CD14-positive monocyte (primary cell): ENCODE results near the gene DCLK2. TPM values are rescaled to one million over a fixed set of nuclear protein-coding genes. Genes with fewer than 3 reads are reported as not detected.

Experiments used
- DNase-seq, 3 donors: peaks; one replicate each; pipeline ENCODE4 v3.0.0-alpha.2; 2011 to 2022
- H2AFZ ChIP-seq: 2 replicates; pipeline ENCODE4 v1.6.0; 2012; ENCODE audit warnings: mild to moderate bottlenecking, low read depth, low read length, inconsistent platforms; ENCODE audit not compliant: insufficient read depth, poor library complexity, severe bottlenecking
- H3K27ac ChIP-seq, 2 donors: 1 replicate in 1 of 2; 2 replicates in 1 of 2; pipeline ENCODE4 v1.5.1; 2012 to 2013; ENCODE audit warnings: low read length in 2 of 2, control low read depth in 1 of 2, inconsistent platforms in 1 of 2, low read depth in 1 of 2, mild to moderate bottlenecking in 1 of 2
- H3K27me3 ChIP-seq, 2 donors: one replicate each; pipeline versions ENCODE4 v1.6.0 to v1.6.1; 2011 to 2013; ENCODE audit warnings: low read length in 2 of 2; ENCODE audit not compliant: control insufficient read depth in 2 of 2, insufficient read depth in 2 of 2
- H3K36me3 ChIP-seq, 2 donors: replicated peaks in 1 of 2; 1 replicate in 1 of 2; 2 replicates in 1 of 2; pipeline versions ENCODE4 v1.5.1 to v1.6.1; 2012 to 2013; ENCODE audit warnings: low read length in 2 of 2, control low read depth in 1 of 2, inconsistent platforms in 1 of 2, mild to moderate bottlenecking in 1 of 2; ENCODE audit not compliant: insufficient read depth in 2 of 2, control insufficient read depth in 1 of 2
- H3K4me1 ChIP-seq, 2 donors: 1 replicate in 1 of 2; 2 replicates in 1 of 2; pipeline versions ENCODE4 v1.5.1 to v1.6.1; 2012 to 2013; ENCODE audit warnings: low read length in 2 of 2, control low read depth in 1 of 2, inconsistent platforms in 1 of 2, mild to moderate bottlenecking in 1 of 2, moderate library complexity in 1 of 2; ENCODE audit not compliant: insufficient read depth in 2 of 2, control insufficient read depth in 1 of 2
- H3K4me2 ChIP-seq: replicated peaks from 2 replicates; pipeline ENCODE3; 2012; ENCODE audit warnings: low read length, moderate library complexity, mild to moderate bottlenecking; ENCODE audit not compliant: poor library complexity, severe bottlenecking; ENCODE audit errors: extremely low read depth
- H3K4me3 ChIP-seq, 3 experiments: fragments of 200-600 bp in 1 of 3; sonication (generic) in 1 of 3; replicated peaks in 1 of 3; 1 replicate in 2 of 3; 2 replicates in 1 of 3; pipeline ENCODE4 v1.5.1; 2011 to 2013; ENCODE audit warnings: low read length in 3 of 3, mild to moderate bottlenecking in 3 of 3, control low read depth in 2 of 3, low read depth in 2 of 3, inconsistent platforms in 1 of 3, moderate library complexity in 1 of 3
- H3K79me2 ChIP-seq: 2 replicates; pipeline ENCODE4 v1.6.0; 2012; ENCODE audit warnings: mild to moderate bottlenecking, control low read depth, inconsistent platforms, low read length, moderate library complexity; ENCODE audit not compliant: insufficient read depth
- H3K9ac ChIP-seq: 2 replicates; pipeline ENCODE4 v1.6.0; 2017; ENCODE audit warnings: low read length, mild to moderate bottlenecking; ENCODE audit not compliant: insufficient read depth, poor library complexity, severe bottlenecking
- H3K9me3 ChIP-seq, 2 donors: replicated peaks in 1 of 2; 1 replicate in 1 of 2; 2 replicates in 1 of 2; pipeline versions ENCODE4 v1.5.1 to v1.6.1; 2012 to 2013; ENCODE audit warnings: low read length in 2 of 2, control low read depth in 1 of 2; ENCODE audit not compliant: control insufficient read depth in 1 of 2, insufficient read depth in 1 of 2
- H4K20me1 ChIP-seq: 2 replicates; pipeline ENCODE4 v1.6.0; 2012; ENCODE audit warnings: mild to moderate bottlenecking, low read length, control low read depth, moderate library complexity; ENCODE audit not compliant: insufficient read depth
- H3K27ac Mint-ChIP-seq, 7 donors: one replicate each; pipeline ENCODE4 v1.8.0; 2020; ENCODE audit warnings: mild to moderate bottlenecking in 7 of 7, mixed read lengths in 7 of 7, moderate library complexity in 6 of 7, inconsistent platforms in 2 of 7
- H3K27me3 Mint-ChIP-seq, 3 donors: one replicate each; pipeline ENCODE4 v1.8.0; 2021 to 2022; ENCODE audit warnings: low read depth in 3 of 3, mild to moderate bottlenecking in 3 of 3, mixed read lengths in 3 of 3, moderate library complexity in 3 of 3, inconsistent platforms in 1 of 3
- H3K36me3 Mint-ChIP-seq, 2 donors: one replicate each; pipeline ENCODE4 v1.8.0; 2020; ENCODE audit warnings: mixed read lengths in 2 of 2, inconsistent platforms in 1 of 2, mild to moderate bottlenecking in 1 of 2
- H3K4me1 Mint-ChIP-seq: one replicate; pipeline ENCODE4 v1.8.0; 2020; ENCODE audit warnings: mild to moderate bottlenecking, mixed read lengths
- H3K4me3 Mint-ChIP-seq, 2 donors: one replicate each; pipeline ENCODE4 v1.8.0; 2020; ENCODE audit warnings: mild to moderate bottlenecking in 2 of 2, mixed read lengths in 2 of 2, moderate library complexity in 1 of 2
- H3K9me3 Mint-ChIP-seq, 7 donors: one replicate each; pipeline ENCODE4 v1.8.0; 2020 to 2022; ENCODE audit warnings: mixed read lengths in 7 of 7, mild to moderate bottlenecking in 6 of 7, moderate library complexity in 6 of 7, inconsistent platforms in 2 of 7
- WGBS: methylation state at CpG from one replicate; pipeline ENCODE4 v1.1.5; 2013; ENCODE audit warnings: missing lambda C conversion rate; ENCODE audit not compliant: insufficient coverage; 5-methylcytosine and 5-hydroxymethylcytosine counted together
- intact Hi-C, 2 donors: fragments of 100-400 bp; cut with micrococcal nuclease; formaldehyde crosslinking; loops; one replicate each; pipeline versions ENCODE4 v1.15.0 to v1.15.1; 2023
- polyA plus RNA-seq, 3 donors: library from polyadenylated mRNA; depleted of rRNA in 1 of 3; unstranded in 2 of 3; stranded (reverse) in 1 of 3; fragments of 300-500 nt in 2 of 3; fragments of >200 nt in 1 of 3; fragmentation: Illumina TruSeq in 2 of 3; gene quantifications; 1 replicate in 2 of 3; 2 replicates in 1 of 3; pipeline ENCODE4 v1.2.3, GENCODE V29; 2012 to 2021
- TF ChIP-seq, protein P1 (sequence below): fragments of 200-600 bp; IDR thresholded peaks from one replicate; pipeline ENCODE4 v1.8.0; 2022; ENCODE audit warnings: antibody characterized with exemption, mild to moderate bottlenecking

DCLK2 gene
- polyA plus RNA-seq, 3 donors: 0.13 TPM; not detected in 2

DNA sequence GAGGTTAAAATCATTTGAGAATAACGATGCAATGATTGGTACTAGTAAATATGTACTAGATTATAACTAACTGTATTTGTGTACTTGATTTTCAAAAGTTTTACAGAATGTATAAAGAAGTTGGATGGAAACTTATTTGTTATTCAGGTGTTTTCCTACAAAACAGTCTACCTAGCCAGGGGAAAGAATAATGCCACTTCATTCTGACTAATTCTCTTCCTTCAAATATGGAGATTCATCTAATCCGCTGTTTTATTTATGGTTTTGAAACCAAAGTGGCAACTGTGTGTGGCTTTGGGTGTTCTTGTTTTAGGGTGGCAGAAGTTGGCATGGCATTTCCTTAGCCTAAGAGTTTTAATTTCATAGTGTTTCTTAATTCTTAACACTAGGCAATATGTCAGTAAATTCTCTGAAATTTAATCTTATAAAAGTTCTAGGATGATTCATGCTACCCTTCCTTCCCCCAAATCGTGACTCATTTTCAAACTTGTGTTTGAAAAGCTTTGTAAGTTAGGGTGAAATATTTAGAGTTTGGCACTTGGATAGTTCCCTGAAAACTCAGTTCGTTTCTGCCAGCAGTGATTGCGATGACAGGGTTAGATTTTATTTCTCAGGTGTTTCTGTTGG is 62.6 kb downstream of the DCLK2 start:
- H2AFZ ChIP-seq: no peak overlapping the region
- peaks cover 10% of the 10 kb centered on the region for H3K4me1 Mint-ChIP-seq

DNA sequence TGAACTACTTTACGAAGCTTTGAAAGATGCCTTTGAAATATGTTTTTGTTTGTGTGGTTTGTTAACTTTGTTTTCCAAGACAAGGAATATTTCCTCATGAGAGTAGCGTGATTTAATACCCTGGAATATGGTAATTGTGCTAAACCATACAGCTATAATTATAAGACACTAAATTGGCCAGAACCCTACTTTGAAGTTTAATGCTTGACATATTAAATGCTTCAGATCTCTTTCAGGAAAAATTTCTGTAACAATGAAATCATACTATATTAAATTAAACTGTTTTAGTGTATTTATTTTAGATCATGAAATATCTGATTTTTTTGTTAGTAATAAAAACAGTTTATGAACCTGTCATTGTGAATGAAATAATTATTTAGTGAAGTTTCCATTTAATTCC is 63.5 kb downstream of the DCLK2 start:
- Histone ChIP-seq H3K36me3 (no peaks in the 10 kb centered on the region), H3K79me2 (no peaks in the 10 kb centered on the region), H4K20me1 (no peaks in the 10 kb centered on the region), H3K9ac (no peak overlapping the region), H3K4me1 (no peaks in the 10 kb centered on the region), H2AFZ (no peak overlapping the region), H3K9me3 (no peaks in the 10 kb centered on the region), H3K27me3 (no peaks in the 10 kb centered on the region), H3K27ac (no peak overlapping the region), H3K4me2 (no peak overlapping the region), H3K4me3 (no peak overlapping the region)
- intact Hi-C loops: no loop called here
- 100% methylated on average over 1 of the region's 2 CpGs for WGBS
- H3K4me3 Mint-ChIP-seq: no peak overlapping the region
- H3K27ac Mint-ChIP-seq: no peak overlapping the region
- H3K36me3 Mint-ChIP-seq: no peaks in the 10 kb centered on the region
- peaks cover 0 to 10% (median 4%) of the 10 kb centered on the region in 7 donors for H3K9me3 Mint-ChIP-seq
- H3K4me1 Mint-ChIP-seq: peaks cover 4% of the 10 kb centered on the region
- TF ChIP-seq, protein P1, sequence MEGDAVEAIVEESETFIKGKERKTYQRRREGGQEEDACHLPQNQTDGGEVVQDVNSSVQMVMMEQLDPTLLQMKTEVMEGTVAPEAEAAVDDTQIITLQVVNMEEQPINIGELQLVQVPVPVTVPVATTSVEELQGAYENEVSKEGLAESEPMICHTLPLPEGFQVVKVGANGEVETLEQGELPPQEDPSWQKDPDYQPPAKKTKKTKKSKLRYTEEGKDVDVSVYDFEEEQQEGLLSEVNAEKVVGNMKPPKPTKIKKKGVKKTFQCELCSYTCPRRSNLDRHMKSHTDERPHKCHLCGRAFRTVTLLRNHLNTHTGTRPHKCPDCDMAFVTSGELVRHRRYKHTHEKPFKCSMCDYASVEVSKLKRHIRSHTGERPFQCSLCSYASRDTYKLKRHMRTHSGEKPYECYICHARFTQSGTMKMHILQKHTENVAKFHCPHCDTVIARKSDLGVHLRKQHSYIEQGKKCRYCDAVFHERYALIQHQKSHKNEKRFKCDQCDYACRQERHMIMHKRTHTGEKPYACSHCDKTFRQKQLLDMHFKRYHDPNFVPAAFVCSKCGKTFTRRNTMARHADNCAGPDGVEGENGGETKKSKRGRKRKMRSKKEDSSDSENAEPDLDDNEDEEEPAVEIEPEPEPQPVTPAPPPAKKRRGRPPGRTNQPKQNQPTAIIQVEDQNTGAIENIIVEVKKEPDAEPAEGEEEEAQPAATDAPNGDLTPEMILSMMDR: no peak
- H3K27me3 Mint-ChIP-seq: no peaks in the 10 kb centered on the region
- DNase-seq: no peak

More for the DNA sequence above, 62.6 kb downstream of the DCLK2 start:
- DNase-seq: no peak
- H3K36me3 Mint-ChIP-seq: no peaks in the 10 kb centered on the region
- Histone ChIP-seq H3K4me2 (no peak overlapping the region), H3K27me3 (no peaks in the 10 kb centered on the region), H4K20me1 (no peaks in the 10 kb centered on the region), H3K4me3 (no peak overlapping the region), H3K4me1 (no peaks in the 10 kb centered on the region), H3K36me3 (no peaks in the 10 kb centered on the region), H3K27ac (no peak overlapping the region), H3K9me3 (no peaks in the 10 kb centered on the region), H3K79me2 (no peaks in the 10 kb centered on the region), H3K9ac (no peak overlapping the region)
- no peak overlapping the region for H3K27ac Mint-ChIP-seq
- H3K27me3 Mint-ChIP-seq: no peaks in the 10 kb centered on the region
- H3K9me3 Mint-ChIP-seq: peaks cover 0 to 10% (median 4%) of the 10 kb centered on the region in 7 donors
- TF ChIP-seq, protein P1: no peak
- intact Hi-C loops: no loop called here
- WGBS: 56% methylated on average over 1 of the region's 5 CpGs
- H3K4me3 Mint-ChIP-seq: no peak overlapping the region
